Stomach smooth muscle (tissue), 2 donors: ENCODE results near the gene GPSM1.
A peak's percentile ranks its signal among the peaks of the same experiment; 100 is the strongest.

Experiments
- H3K27ac ChIP-seq: one replicate; pipeline ENCODE4 v1.7.0; 2013; ENCODE audit warnings: mild to moderate bottlenecking, low read length, inconsistent platforms
- H3K27me3 ChIP-seq, 2 donors: one replicate each; pipeline ENCODE4 v1.7.0; 2013; ENCODE audit warnings: low read length in 2 of 2; ENCODE audit not compliant: insufficient read depth in 2 of 2, control insufficient read depth in 1 of 2
- H3K36me3 ChIP-seq, 2 donors: one replicate each; pipeline ENCODE4 v1.7.0; 2013; ENCODE audit warnings: low read length in 2 of 2; ENCODE audit not compliant: control insufficient read depth in 2 of 2, insufficient read depth in 2 of 2
- H3K4me1 ChIP-seq: one replicate; pipeline ENCODE4 v1.7.0; 2013; ENCODE audit warnings: low read length; ENCODE audit not compliant: control insufficient read depth, insufficient read depth
- H3K4me3 ChIP-seq, 2 donors: one replicate each; pipeline ENCODE4 v1.7.0; 2013; ENCODE audit warnings: low read length in 2 of 2
- H3K9ac ChIP-seq, 2 donors: one replicate each; pipeline ENCODE4 v1.7.0; 2013; ENCODE audit warnings: low read length in 2 of 2, mild to moderate bottlenecking in 1 of 2
- H3K9me3 ChIP-seq, 2 donors: one replicate each; pipeline ENCODE4 v1.7.0; 2013; ENCODE audit warnings: low read length in 2 of 2; ENCODE audit not compliant: control insufficient read depth in 2 of 2
- donor health status: healthy.
- donor health status: Pancreatic carcinoma.

Gene GPSM1, protein sequence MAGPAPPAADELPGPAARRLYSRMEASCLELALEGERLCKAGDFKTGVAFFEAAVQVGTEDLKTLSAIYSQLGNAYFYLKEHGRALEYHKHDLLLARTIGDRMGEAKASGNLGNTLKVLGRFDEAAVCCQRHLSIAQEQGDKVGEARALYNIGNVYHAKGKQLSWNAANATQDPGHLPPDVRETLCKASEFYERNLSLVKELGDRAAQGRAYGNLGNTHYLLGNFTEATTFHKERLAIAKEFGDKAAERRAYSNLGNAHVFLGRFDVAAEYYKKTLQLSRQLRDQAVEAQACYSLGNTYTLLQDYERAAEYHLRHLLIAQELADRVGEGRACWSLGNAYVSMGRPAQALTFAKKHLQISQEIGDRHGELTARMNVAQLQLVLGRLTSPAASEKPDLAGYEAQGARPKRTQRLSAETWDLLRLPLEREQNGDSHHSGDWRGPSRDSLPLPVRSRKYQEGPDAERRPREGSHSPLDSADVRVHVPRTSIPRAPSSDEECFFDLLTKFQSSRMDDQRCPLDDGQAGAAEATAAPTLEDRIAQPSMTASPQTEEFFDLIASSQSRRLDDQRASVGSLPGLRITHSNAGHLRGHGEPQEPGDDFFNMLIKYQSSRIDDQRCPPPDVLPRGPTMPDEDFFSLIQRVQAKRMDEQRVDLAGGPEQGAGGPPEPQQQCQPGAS

DNA sequence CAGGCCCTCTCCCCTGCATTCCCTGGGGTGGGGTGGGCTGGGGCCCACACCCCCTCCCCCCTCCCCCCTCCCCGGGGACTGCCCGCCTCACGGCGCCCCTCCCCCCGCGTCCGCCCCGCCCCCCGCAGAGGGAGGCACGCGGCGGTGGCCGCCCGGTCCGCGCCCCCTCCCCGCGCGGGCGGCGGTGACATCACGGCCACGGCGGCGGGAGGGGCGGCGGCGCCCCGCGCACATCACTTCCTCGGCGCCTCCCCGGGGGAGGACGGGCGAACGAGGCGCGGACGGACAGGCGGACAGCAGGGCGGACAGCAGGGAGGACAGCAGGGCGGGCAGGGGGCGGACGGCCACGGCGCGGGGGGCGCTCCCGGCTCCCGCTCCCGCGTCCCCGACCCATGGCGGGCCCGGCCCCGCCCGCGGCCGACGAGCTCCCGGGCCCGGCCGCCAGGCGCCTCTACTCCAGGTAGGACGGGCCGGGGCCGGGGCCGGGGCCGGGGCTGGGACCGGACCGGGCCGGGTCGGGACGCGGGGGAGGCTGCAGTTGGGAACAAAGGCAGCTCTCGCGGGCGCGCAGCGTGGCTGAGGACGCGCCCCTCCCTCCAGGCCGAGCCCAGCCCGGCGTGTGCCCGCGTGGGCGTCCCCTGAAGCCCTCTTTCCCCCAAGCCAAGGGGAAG lies at the start of gene GPSM1:
Gene GPSM1, plus strand, starts transcription at position 236 of the 671 bp plus-strand sequence. Its CDS starts 157 bp downstream, at position 393.
- Histone ChIP-seq H3K9ac (peak within 1 kb of the TSS; percentile 73 to 80), H3K4me1 (peaks cover 31% of the 10 kb centered on the region), H3K27me3 (no peaks in the 10 kb centered on the region), H3K27ac (peak within 1 kb of the TSS; percentile 53), H3K4me3 (peak within 1 kb of the TSS; percentile 77 to 78), H3K36me3 (no peaks in the 10 kb centered on the region), H3K9me3 (no peaks in the 10 kb centered on the region)

DNA sequence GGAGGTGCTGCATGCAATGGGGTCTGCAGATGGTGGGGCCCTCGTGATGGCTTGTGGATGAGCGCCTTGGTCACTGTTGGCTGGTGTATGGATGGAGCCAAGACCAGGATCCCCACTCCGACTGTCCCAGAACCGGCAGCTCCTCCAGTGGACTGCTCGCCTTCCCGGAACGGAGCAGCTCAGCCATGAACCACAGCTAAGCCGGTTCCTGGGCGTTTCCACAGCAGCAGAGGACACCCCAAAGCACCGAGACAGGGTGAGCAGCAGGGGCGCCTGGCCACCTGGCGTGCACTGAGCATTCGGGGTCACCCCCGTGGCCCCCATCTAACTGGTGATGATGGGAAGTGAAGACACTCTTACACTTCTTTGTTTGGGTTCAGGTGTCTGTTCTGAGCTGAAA lies 49.6 kb upstream of the GPSM1 start:
- H3K9me3 ChIP-seq = no peaks in the 10 kb centered on the region
- H3K4me3 ChIP-seq = no peak overlapping the region
- H3K27me3 ChIP-seq = peaks cover 12 to 32% of the 10 kb centered on the region in 2 donors
- no peak overlapping the region for H3K9ac ChIP-seq
- no peaks in the 10 kb centered on the region for H3K4me1 ChIP-seq
- H3K27ac ChIP-seq = no peak overlapping the region
- H3K36me3 ChIP-seq = no peaks in the 10 kb centered on the region

DNA sequence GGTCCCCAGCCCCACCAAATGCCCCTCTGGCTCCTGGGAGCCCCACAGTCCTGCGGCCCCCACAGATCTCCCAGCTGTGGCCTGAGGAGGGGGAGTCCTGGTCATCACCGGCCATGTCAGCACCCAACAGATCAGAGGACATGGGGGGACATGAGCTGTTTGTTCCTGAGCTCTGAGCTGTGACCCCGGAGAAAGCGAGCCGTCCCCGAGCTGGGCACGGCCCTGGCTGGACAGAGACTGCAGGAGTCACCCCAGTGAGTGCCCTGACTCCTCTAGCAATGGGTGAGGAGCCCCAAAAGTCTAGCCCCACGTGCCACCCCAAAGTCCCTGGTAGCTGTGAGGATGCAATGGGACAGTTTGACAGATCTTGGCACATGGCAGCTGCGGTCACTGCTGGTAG lies 49.1 kb upstream of the GPSM1 start:
- Histone ChIP-seq H3K9me3 (no peaks in the 10 kb centered on the region), H3K4me1 (peaks cover under 1% of the 10 kb centered on the region), H3K36me3 (no peaks in the 10 kb centered on the region), H3K9ac (no peak overlapping the region), H3K4me3 (no peak overlapping the region), H3K27ac (no peak overlapping the region), H3K27me3 (peaks cover 12 to 32% of the 10 kb centered on the region in 2 donors)

DNA sequence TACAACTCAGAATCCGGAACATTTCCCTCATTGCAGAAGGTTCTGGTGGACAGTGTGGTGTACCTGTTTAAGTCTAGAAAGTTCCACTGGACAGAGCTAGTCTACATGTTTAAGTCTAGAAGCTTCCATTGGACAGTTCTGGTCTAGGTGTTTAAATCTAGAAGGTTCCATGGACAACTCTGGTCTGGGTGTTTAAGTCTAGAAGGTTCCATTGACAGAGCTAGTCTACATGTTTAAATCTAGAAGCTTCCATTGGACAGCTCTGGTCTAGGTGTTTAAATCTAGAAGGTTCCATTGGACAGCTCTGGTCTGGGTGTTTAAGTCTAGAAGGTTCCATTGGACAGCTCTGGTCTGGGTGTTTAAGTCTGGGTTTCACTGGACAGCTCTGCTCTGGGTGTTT lies 48.4 kb upstream of the GPSM1 start:
- Histone ChIP-seq H3K36me3 (no peaks in the 10 kb centered on the region), H3K4me1 (peaks cover 5% of the 10 kb centered on the region), H3K27me3 (peaks cover 12 to 29% of the 10 kb centered on the region in 2 donors), H3K27ac (no peak overlapping the region), H3K9me3 (no peaks in the 10 kb centered on the region), H3K4me3 (no peak overlapping the region), H3K9ac (no peak overlapping the region)

GRCh38 chr9:136279471-136279870 lies 47.9 kb upstream of the GPSM1 start:
- no peak overlapping the region for H3K9ac ChIP-seq
- no peaks in the 10 kb centered on the region for H3K36me3 ChIP-seq
- peaks cover 12 to 29% of the 10 kb centered on the region in 2 donors for H3K27me3 ChIP-seq
- H3K27ac ChIP-seq = no peak overlapping the region
- no peaks in the 10 kb centered on the region for H3K9me3 ChIP-seq
- H3K4me3 ChIP-seq = no peak overlapping the region
- peaks cover 5% of the 10 kb centered on the region for H3K4me1 ChIP-seq

DNA sequence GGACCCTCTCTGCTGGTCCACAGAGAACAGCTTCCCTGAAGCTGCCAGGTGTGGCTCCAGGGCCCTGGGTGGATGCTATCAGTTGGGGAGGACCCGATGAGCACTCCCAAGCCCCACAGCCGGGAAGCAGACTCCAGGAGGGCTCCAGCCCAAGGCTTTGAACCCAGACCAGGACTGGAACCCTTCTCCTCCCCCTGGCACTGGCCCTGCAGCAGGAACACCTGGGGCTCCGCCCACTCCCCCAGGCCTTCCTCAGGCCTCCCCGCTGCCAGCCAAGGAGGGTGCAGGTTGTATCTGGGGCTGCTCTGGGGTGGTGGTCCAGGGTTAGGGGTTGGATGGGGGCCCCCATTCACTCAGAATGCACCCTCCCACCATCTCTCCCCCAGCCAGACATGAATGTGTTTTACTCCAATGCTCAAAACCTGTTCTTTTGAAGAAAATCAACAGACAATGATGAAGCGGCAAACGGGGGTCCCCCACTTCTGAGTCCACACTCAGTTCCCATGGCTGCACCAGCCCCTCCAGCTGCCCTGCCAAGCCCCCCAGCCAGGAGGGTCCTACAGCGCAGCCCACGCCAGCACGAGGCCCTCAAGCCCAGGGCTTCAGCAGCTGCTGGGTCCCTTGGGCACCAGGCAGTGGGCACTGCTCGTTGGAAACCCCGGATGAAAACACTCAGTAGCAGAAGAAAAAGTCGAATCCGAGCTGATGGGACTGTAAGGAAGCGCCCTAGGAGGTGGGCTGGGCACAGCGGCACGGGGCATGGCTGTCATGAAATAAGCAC lies 46.6 kb upstream of the GPSM1 start:
- Histone ChIP-seq H3K9me3 (no peaks in the 10 kb centered on the region), H3K4me1 (peaks cover 5% of the 10 kb centered on the region), H3K4me3 (no peak overlapping the region), H3K36me3 (no peaks in the 10 kb centered on the region), H3K9ac (no peak overlapping the region), H3K27me3 (peaks cover 20 to 28% of the 10 kb centered on the region in 2 donors), H3K27ac (no peak overlapping the region)

GRCh38 chr9:136281421-136282271 lies 45.7 kb upstream of the GPSM1 start:
- Histone ChIP-seq H3K9ac (no peak overlapping the region), H3K27me3 (peaks cover 22 to 31% of the 10 kb centered on the region in 2 donors), H3K36me3 (no peaks in the 10 kb centered on the region), H3K4me3 (no peak overlapping the region), H3K27ac (no peak overlapping the region), H3K4me1 (peaks cover 5% of the 10 kb centered on the region), H3K9me3 (no peaks in the 10 kb centered on the region)

DNA sequence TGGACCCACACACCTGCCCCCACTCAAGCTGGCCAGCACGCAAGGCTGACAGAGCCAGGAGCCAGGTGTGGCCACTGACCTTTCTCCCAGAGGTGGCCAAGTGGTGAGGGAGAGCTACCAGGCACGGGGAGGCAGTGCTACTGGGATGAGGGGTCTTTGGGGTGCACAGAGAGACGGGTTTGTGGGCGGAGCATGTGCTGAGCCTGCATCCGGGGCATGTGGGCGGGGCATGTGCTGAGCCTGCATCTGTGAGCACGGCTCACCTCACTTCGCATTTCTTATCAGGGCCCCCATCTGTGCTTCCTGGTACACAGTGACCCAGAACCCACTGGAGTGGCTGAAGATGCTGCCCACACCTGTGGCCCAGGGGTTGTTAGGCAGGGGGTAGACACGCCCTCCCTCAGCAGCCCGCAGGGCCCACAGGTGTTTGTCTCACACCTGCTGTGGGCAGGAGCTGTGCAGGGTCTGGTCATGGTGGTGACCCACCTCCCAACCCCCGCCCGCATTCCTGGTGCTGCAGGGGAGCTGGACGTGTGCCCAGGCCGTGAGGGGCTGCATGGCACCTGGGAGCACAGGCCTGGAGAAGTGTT lies 45.0 kb upstream of the GPSM1 start:
- H3K9ac ChIP-seq = no peak overlapping the region
- no peak overlapping the region for H3K27ac ChIP-seq
- no peak overlapping the region for H3K4me3 ChIP-seq
- peaks cover 5% of the 10 kb centered on the region for H3K4me1 ChIP-seq
- H3K9me3 ChIP-seq = no peaks in the 10 kb centered on the region
- H3K36me3 ChIP-seq = no peaks in the 10 kb centered on the region
- peaks cover 22 to 34% of the 10 kb centered on the region in 2 donors for H3K27me3 ChIP-seq

- Histone ChIP-seq H3K27ac (no peak overlapping the region), H3K4me3 (peak overlapping the region in 1 of 2 donors; percentile 61), H3K27me3 (peaks cover 26 to 37% of the 10 kb centered on the region in 2 donors), H3K4me1 (peaks cover 5% of the 10 kb centered on the region), H3K36me3 (no peaks in the 10 kb centered on the region), H3K9me3 (no peaks in the 10 kb centered on the region), H3K9ac (no peak overlapping the region)
Observed at GRCh38 chr9:136283291-136284235, 43.8 kb upstream of the GPSM1 start.
